HUES48 (cell line): ENCODE data around the gene FKBP1B.
"Not testable (repeated sequence)": the region's sequence is repeated elsewhere in the genome, so short reads cannot be mapped to it uniquely, and the experiment has no call there.

ENCODE experiments used
- H3K27ac ChIP-seq: one replicate; pipeline ENCODE4 v1.7.0; 2013; ENCODE audit warnings: low read depth, low read length, inconsistent platforms
- H3K27me3 ChIP-seq: 2 replicates; pipeline ENCODE4 v1.6.1; 2013; ENCODE audit warnings: mild to moderate bottlenecking, low read length; ENCODE audit not compliant: control insufficient read depth, insufficient read depth
- H3K36me3 ChIP-seq: 2 replicates; pipeline ENCODE4 v1.6.1; 2013; ENCODE audit warnings: low read length; ENCODE audit not compliant: control insufficient read depth, insufficient read depth
- H3K4me1 ChIP-seq: 2 replicates; pipeline ENCODE4 v1.6.1; 2013; ENCODE audit warnings: mild to moderate bottlenecking, low read length; ENCODE audit not compliant: control insufficient read depth, insufficient read depth
- H3K4me3 ChIP-seq: 2 replicates; pipeline ENCODE4 v1.5.1; 2013; ENCODE audit warnings: mild to moderate bottlenecking, low read depth, low read length
- H3K9ac ChIP-seq: 2 replicates; pipeline ENCODE4 v1.6.1; 2013; ENCODE audit warnings: mild to moderate bottlenecking, low read depth, low read length, moderate library complexity
- H3K9me3 ChIP-seq: 2 replicates; pipeline ENCODE4 v1.6.1; 2013; ENCODE audit warnings: low read length; ENCODE audit not compliant: control insufficient read depth, insufficient read depth

FKBP1B gene

GRCh38 chr2:24106786-24107185, 57.2 kb downstream of the FKBP1B start:
- Histone ChIP-seq H3K27me3 (no peaks in the 10 kb centered on the region), H3K36me3 (no peaks in the 10 kb centered on the region), H3K9ac (no peak overlapping the region), H3K4me1 (no peaks in the 10 kb centered on the region), H3K27ac (no peak overlapping the region), H3K4me3 (no peak overlapping the region), H3K9me3 (no peaks in the 10 kb centered on the region)

GRCh38 chr2:24107336-24107735, 57.8 kb downstream of the FKBP1B start:
- H3K36me3 ChIP-seq, result no peaks in the 10 kb centered on the region
- H3K27ac ChIP-seq, result no peak overlapping the region
- no peak overlapping the region for H3K4me3 ChIP-seq
- no peaks in the 10 kb centered on the region for H3K4me1 ChIP-seq
- no peak overlapping the region for H3K9ac ChIP-seq
- no peaks in the 10 kb centered on the region for H3K9me3 ChIP-seq
- H3K27me3 ChIP-seq, result no peaks in the 10 kb centered on the region

- not testable (repeated sequence) for H3K4me1 ChIP-seq, H3K27me3 ChIP-seq, H3K9ac ChIP-seq, H3K36me3 ChIP-seq, H3K9me3 ChIP-seq, H3K27ac ChIP-seq, H3K4me3 ChIP-seq
Measured at GRCh38 chr2:24109431-24109830, 59.9 kb downstream of the FKBP1B start.

- H3K27ac ChIP-seq, result no peak overlapping the region
- H3K9me3 ChIP-seq, result peaks cover 6% of the 10 kb centered on the region; the same call in 1 of the 2 replicates
- no peaks in the 10 kb centered on the region for H3K27me3 ChIP-seq
- H3K9ac ChIP-seq, result no peak overlapping the region
- no peaks in the 10 kb centered on the region for H3K4me1 ChIP-seq
- H3K36me3 ChIP-seq, result no peaks in the 10 kb centered on the region
- H3K4me3 ChIP-seq, result no peak overlapping the region
Measured at GRCh38 chr2:24110660-24111303, 61.2 kb downstream of the FKBP1B start.

- H3K27me3 ChIP-seq, result no peaks in the 10 kb centered on the region
- H3K9ac ChIP-seq, result no peak overlapping the region
- H3K27ac ChIP-seq, result no peak overlapping the region
- H3K4me3 ChIP-seq, result no peak overlapping the region
- no peaks in the 10 kb centered on the region for H3K4me1 ChIP-seq
- peaks cover 6% of the 10 kb centered on the region; the same call in 1 of the 2 replicates for H3K9me3 ChIP-seq
- no peaks in the 10 kb centered on the region for H3K36me3 ChIP-seq
Measured at GRCh38 chr2:24111407-24111901, 61.9 kb downstream of the FKBP1B start.
